Activated T-helper 1 cell treated with anti-CD3 and anti-CD28 coated beads, Interleukin-12 subunit alpha, Interleukin-12 subunit beta, Interleukin-2, Interleukin-4 antibody, amounts not matched to agents 30 ng/mL and 10 ng/mL and 1 ng/mL, durations not matched to agents 14 hours and 24 hours and 36 hours (primary cell): ENCODE results near the gene FCGR3A. TPM values are rescaled to one million over a fixed set of nuclear protein-coding genes. Genes with fewer than 3 reads are reported as not detected.
"Not testable (repeated sequence)": the region's sequence is repeated elsewhere in the genome, so short reads cannot be mapped to it uniquely, and the experiment has no call there.

ENCODE experiments used
- DNase-seq: peaks from one replicate; pipeline ENCODE4 v3.0.0; 2021; ENCODE audit warnings: low spot score
- H3K27ac Mint-ChIP-seq: one replicate; pipeline ENCODE4 v1.8.0; 2021; ENCODE audit warnings: mild to moderate bottlenecking, mixed read lengths
- H3K27me3 Mint-ChIP-seq: one replicate; pipeline ENCODE4 v1.8.0; 2022; ENCODE audit warnings: mild to moderate bottlenecking, moderate library complexity, mixed read lengths; ENCODE audit not compliant: insufficient read depth
- H3K36me3 Mint-ChIP-seq: one replicate; pipeline ENCODE4 v1.8.0; 2021; ENCODE audit warnings: low read depth, mixed read lengths
- H3K4me1 Mint-ChIP-seq: one replicate; pipeline ENCODE4 v1.8.0; 2021; ENCODE audit warnings: low read depth, mixed read lengths
- H3K4me3 Mint-ChIP-seq: one replicate; pipeline ENCODE4 v1.8.0; 2021; ENCODE audit warnings: mild to moderate bottlenecking, moderate library complexity, mixed read lengths
- H3K9me3 Mint-ChIP-seq: one replicate; pipeline ENCODE4 v1.8.0; 2021; ENCODE audit warnings: mixed read lengths
- intact Hi-C: fragments of 100-400 bp; cut with micrococcal nuclease; formaldehyde crosslinking; loops from one replicate; pipeline ENCODE4 v1.15.1; 2024
- total RNA-seq: library from RNA; stranded (reverse); gene quantifications from 2 replicates; pipeline ENCODE4 v1.2.3, GENCODE V29; 2022

The FCGR3A gene
- total RNA-seq, 1 donor from 2014 or later = not detected

GRCh38 chr1:161513448-161513780 is 36.2 kb downstream of the FCGR3A start:
- not testable (repeated sequence) for H3K4me3 Mint-ChIP-seq, H3K27me3 Mint-ChIP-seq, DNase-seq, H3K4me1 Mint-ChIP-seq, H3K9me3 Mint-ChIP-seq, H3K36me3 Mint-ChIP-seq, H3K27ac Mint-ChIP-seq
- intact Hi-C loops = loop anchor here (5.0 kb wide), 1 partner anchor 84 kb away; no protein-coding TSS in a partner anchor

GRCh38 chr1:161512636-161513447 is 36.8 kb downstream of the FCGR3A start:
- DNase-seq = not testable (repeated sequence)
- intact Hi-C loops = loop anchor here (5.0 kb wide), 1 partner anchor 84 kb away; no protein-coding TSS in a partner anchor

GRCh38 chr1:161511756-161512060 is 37.9 kb downstream of the FCGR3A start:
- intact Hi-C loops = loop anchor here (5.0 kb wide), 1 partner anchor 86 kb away; no protein-coding TSS in a partner anchor
- Mint-ChIP-seq H3K27ac (no peak overlapping the region), H3K4me3 (no peak overlapping the region), H3K27me3 (peaks cover 3% of the 10 kb centered on the region), H3K9me3 (no peaks in the 10 kb centered on the region), H3K36me3 (no peaks in the 10 kb centered on the region), H3K4me1 (peaks cover 12% of the 10 kb centered on the region)
- DNase-seq = no peak

More at GRCh38 chr1:161512636-161513447, 36.8 kb downstream of the FCGR3A start:
- H3K9me3 Mint-ChIP-seq, H3K27me3 Mint-ChIP-seq, H3K4me3 Mint-ChIP-seq, H3K4me1 Mint-ChIP-seq, H3K36me3 Mint-ChIP-seq, H3K27ac Mint-ChIP-seq: not testable (repeated sequence)

GRCh38 chr1:161511018-161511755 is 38.4 kb downstream of the FCGR3A start:
- no peak overlapping the region for H3K27ac Mint-ChIP-seq

GRCh38 chr1:161510477-161510876 is 39.1 kb downstream of the FCGR3A start:
- Mint-ChIP-seq H3K4me3 (no peak overlapping the region), H3K4me1 (peaks cover 20% of the 10 kb centered on the region), H3K27ac (no peak overlapping the region), H3K36me3 (no peaks in the 10 kb centered on the region), H3K9me3 (no peaks in the 10 kb centered on the region), H3K27me3 (peaks cover 7% of the 10 kb centered on the region)
- DNase-seq = no peak
- intact Hi-C loops = loop anchor here (5.0 kb wide), 1 partner anchor 87 kb away; no protein-coding TSS in a partner anchor

More at GRCh38 chr1:161511018-161511755, 38.4 kb downstream of the FCGR3A start:
- no peak overlapping the region for H3K4me3 Mint-ChIP-seq
- intact Hi-C loops = loop anchor here (5.0 kb wide), 1 partner anchor 86 kb away; no protein-coding TSS in a partner anchor
- no peaks in the 10 kb centered on the region for H3K36me3 Mint-ChIP-seq
- peaks cover 17% of the 10 kb centered on the region for H3K4me1 Mint-ChIP-seq
- H3K27me3 Mint-ChIP-seq = peaks cover 3% of the 10 kb centered on the region
- H3K9me3 Mint-ChIP-seq = no peaks in the 10 kb centered on the region
- no peak for DNase-seq

GRCh38 chr1:161506336-161507223 is 43.0 kb downstream of the FCGR3A start:
- Mint-ChIP-seq H3K4me3 (no peak overlapping the region), H3K4me1 (peaks cover 11% of the 10 kb centered on the region), H3K27ac (no peak overlapping the region), H3K36me3 (no peaks in the 10 kb centered on the region), H3K9me3 (no peaks in the 10 kb centered on the region), H3K27me3 (peaks cover 24% of the 10 kb centered on the region)
- intact Hi-C loops = no loop called here
- no peak for DNase-seq

- no peak for DNase-seq
- intact Hi-C loops = no loop called here
- peaks cover 11% of the 10 kb centered on the region for H3K4me1 Mint-ChIP-seq
- no peak overlapping the region for H3K4me3 Mint-ChIP-seq
- H3K27ac Mint-ChIP-seq = no peak overlapping the region
- no peaks in the 10 kb centered on the region for H3K9me3 Mint-ChIP-seq
- peaks cover 31% of the 10 kb centered on the region for H3K27me3 Mint-ChIP-seq
- no peaks in the 10 kb centered on the region for H3K36me3 Mint-ChIP-seq
Observed at GRCh38 chr1:161505686-161506085, 43.9 kb downstream of the FCGR3A start.

GRCh38 chr1:161503394-161503748 is 46.2 kb downstream of the FCGR3A start:
- DNase-seq = no peak
- H3K27me3 Mint-ChIP-seq = peaks cover 39% of the 10 kb centered on the region
- no peaks in the 10 kb centered on the region for H3K9me3 Mint-ChIP-seq
- peaks cover 18% of the 10 kb centered on the region for H3K4me1 Mint-ChIP-seq
- H3K36me3 Mint-ChIP-seq = no peaks in the 10 kb centered on the region
- intact Hi-C loops = no loop called here
- no peak overlapping the region for H3K27ac Mint-ChIP-seq
- no peak overlapping the region for H3K4me3 Mint-ChIP-seq

GRCh38 chr1:161502641-161503393 is 46.8 kb downstream of the FCGR3A start:
- H3K27me3 Mint-ChIP-seq = peaks cover 38% of the 10 kb centered on the region
- intact Hi-C loops = no loop called here
- H3K36me3 Mint-ChIP-seq = no peaks in the 10 kb centered on the region
- H3K9me3 Mint-ChIP-seq = no peaks in the 10 kb centered on the region
- no peak overlapping the region for H3K27ac Mint-ChIP-seq
- no peak overlapping the region for H3K4me3 Mint-ChIP-seq
- peaks cover 18% of the 10 kb centered on the region for H3K4me1 Mint-ChIP-seq
- no peak for DNase-seq

GRCh38 chr1:161502181-161502580 is 47.4 kb downstream of the FCGR3A start:
- Mint-ChIP-seq H3K9me3 (no peaks in the 10 kb centered on the region), H3K36me3 (no peaks in the 10 kb centered on the region), H3K4me3 (no peak overlapping the region), H3K27ac (no peak overlapping the region), H3K4me1 (peaks cover 18% of the 10 kb centered on the region), H3K27me3 (peaks cover 44% of the 10 kb centered on the region)
- intact Hi-C loops = no loop called here
- DNase-seq = no peak

GRCh38 chr1:161501234-161501633 is 48.4 kb downstream of the FCGR3A start:
- intact Hi-C loops = no loop called here
- no peak for DNase-seq
- H3K27ac Mint-ChIP-seq = no peak overlapping the region
- H3K4me1 Mint-ChIP-seq = peaks cover 10% of the 10 kb centered on the region
- peaks cover 50% of the 10 kb centered on the region for H3K27me3 Mint-ChIP-seq
- H3K9me3 Mint-ChIP-seq = no peaks in the 10 kb centered on the region
- H3K4me3 Mint-ChIP-seq = no peak overlapping the region
- H3K36me3 Mint-ChIP-seq = no peaks in the 10 kb centered on the region
